NCI-H2081 (cell line): Measurements from ENCODE around the gene OR10T2.
"Not testable (repeated sequence)": the region's sequence is repeated elsewhere in the genome, so short reads cannot be mapped to it uniquely, and the experiment has no call there.

Source experiments
- DNase-seq, 2 experiments: peaks; one replicate each; lab custom pipeline; 2025; lab: John Stamatoyannopoulos, UW

The OR10T2 gene, protein sequence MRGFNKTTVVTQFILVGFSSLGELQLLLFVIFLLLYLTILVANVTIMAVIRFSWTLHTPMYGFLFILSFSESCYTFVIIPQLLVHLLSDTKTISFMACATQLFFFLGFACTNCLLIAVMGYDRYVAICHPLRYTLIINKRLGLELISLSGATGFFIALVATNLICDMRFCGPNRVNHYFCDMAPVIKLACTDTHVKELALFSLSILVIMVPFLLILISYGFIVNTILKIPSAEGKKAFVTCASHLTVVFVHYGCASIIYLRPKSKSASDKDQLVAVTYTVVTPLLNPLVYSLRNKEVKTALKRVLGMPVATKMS

GRCh38 chr1:158398818-158399514, at the start of gene OR10T2:
OR10T2 (minus strand) TSS chr1:158399466; CDS start chr1:158399466, 0 bp downstream.
- DNase-seq, result no peak

GRCh38 chr1:158445376-158445775, 46.1 kb upstream of the OR10T2 start:
- no peak for DNase-seq

GRCh38 chr1:158434741-158435140, 35.5 kb upstream of the OR10T2 start:
- no peak for DNase-seq

DNA sequence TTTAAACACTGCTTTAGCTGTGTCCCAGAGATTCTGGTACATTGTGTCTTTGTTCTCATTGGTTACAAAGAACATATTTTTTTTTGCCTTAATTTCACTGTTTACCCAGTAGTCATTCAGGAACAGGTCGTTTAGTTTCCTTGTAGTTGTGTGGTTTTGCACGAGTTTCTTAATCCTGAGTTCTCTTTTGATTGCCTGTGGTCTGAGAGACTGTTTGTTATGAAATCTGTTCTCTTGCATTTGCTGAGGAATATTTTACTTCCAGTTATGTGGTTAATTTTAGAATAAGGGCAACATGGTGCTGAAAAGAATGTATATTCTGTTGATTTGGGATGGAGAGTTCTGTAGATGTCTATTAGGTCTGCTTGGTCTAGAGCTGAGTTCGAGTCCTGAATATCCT, 30.9 kb upstream of the OR10T2 start:
- not testable (repeated sequence) for DNase-seq

DNA sequence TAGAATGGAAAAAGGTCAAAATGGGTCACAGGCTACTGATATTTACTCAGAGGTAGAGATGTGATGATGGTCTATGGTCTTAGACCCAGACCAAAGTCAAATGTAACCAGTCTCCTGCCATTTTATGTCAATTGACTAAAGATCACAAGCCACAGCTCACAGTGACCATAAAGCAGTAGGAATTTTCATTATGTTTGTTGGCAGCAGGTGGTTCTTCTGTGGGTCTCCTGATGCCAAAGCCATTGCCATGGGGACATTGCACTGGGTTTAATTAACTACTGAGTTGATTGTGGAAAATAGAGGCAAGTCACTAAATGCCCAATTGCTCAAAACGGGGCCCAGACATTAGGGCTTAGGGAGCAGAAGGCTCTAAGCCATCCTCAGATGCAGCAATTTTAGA, 26.9 kb upstream of the OR10T2 start, which contains the start of gene OR10K2:
Gene OR10K2, minus strand, starts transcription at position 101 of the 400 bp plus-strand sequence. CDS start 5,371 bp downstream, outside the sequence.
- DNase-seq, result no peak

DNA sequence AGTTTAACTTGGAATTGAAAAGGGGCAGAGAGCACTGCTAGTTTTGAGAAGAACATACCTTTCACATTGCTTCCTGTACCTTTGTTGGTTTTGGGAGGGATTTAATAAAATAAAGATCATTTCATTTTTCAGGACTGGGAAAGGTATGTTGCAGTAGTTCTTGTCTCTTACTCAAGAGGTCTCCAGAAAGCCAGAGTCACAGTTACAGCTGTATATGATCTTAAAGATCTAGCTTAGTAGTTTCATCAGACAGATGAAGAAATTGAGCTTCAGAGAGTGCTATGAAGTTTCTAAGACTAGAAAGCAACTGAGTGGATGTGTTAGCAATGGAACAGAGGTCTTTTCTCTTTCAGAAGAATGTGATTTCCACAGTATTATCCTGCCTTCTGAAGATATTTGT, 25.8 kb upstream of the OR10T2 start:
- no peak for DNase-seq

DNA sequence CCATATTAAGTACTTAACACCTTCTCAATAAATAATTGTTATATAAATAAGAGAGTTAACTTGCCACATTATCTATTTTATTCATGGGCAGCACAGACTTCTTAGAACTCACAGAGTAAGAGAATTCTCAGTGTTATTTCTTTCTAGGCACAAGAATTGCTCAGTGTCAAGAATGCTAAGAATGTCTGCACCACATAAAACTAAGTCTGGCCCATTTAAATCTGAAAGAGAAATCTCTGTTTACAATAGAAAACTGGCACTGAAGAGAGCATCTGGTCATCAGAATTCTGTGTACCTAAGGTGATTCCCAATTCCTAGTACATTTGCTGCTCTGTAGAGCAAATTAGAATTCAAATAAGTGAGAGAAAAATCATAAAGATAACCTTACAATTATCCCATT, 22.9 kb upstream of the OR10T2 start:
- DNase-seq, result no peak

GRCh38 chr1:158417586-158417985, 18.3 kb upstream of the OR10T2 start:
- DNase-seq, result no peak

DNA sequence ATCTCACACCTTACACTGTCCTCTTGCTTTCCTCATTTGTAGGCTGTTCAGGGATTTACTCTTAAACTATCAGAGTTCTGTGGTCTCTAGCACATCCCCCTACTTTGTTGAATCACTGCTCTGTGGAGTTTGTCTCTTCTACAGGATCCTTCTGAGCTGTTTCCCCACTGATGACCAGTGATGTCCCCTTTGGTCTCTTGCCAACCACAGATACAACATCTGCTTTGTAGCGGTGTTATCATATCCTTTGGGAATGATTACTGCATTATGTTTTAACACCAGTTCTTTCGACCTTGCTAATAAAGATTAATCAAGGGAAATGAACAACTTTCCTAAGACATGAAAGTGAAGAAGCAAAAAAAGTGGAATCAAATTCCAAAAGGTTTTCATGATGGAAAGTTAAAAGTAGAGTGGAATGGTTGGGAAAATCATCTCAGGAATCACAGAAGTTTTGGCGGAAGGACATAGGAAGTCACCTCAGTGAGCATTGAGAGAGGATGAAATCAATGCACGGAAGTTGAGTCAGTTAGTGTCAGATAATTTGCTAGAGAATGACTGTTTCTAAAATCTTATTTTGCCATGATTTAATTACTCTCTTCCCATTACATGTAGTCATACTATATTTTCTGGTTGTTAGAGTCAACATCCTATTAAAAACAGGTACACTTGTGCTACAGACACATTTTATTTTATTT, 15.5 kb upstream of the OR10T2 start:
- no peak for DNase-seq

DNA sequence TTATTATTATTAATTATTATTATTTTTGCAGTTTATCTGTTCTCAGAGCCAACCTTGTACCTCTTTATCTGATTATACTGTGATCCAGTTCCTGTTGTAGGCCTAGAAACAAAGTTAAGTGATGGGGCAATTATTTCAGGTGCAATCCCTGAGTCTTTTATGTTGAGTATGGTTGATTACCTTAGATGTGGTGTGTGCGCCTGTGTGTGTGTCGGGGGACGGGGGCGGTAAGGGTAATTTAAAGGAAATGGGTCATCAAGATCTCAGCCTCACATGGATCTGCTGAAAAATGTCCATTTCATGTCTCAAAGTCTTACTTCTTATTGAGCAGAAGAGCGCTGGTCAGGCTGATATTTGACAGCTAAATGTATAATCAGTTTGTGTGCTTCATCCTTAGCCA, 7.8 kb upstream of the OR10T2 start:
- DNase-seq, result no peak

DNA sequence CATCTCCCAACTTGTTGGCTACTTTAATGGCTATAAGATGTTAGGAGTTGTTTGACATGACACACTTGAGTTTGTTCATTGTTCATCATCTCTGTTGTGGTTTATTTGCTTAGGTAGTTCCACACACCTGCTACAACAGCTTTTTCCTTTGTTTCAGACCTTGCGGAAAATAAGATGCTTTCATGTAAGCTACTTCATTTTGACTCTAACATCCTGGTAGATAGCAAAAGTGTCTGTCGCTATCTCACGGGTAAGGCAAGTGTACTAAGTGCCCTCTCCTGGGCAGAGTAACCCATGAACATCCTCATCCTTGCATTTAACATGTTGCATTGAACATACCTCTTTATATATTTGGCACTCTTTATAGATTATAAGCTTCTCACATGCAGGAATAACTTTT, 1.6 kb upstream of the OR10T2 start:
- no peak for DNase-seq

DNA sequence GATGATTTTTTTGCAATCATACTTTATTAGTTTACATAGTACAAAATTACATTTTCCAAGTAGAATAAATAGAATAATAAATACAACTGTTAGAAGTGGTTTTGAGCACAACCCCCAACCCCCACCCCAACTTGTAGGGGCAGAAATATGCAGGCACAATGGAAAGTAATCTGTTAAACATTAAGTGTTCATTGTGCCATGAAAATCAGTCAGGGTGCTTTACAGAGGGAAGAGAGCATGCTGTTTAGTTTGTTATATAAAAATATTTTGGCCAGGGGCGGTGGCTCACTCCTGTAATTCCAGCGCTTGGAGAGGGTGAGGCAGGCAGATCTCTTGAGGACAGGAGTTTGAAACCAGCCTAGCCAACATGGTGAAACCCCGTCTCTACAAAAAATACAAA, 2.6 kb downstream of the OR10T2 start:
- no peak for DNase-seq

GRCh38 chr1:158393476-158393875, 5.8 kb downstream of the OR10T2 start:
- no peak for DNase-seq

DNA sequence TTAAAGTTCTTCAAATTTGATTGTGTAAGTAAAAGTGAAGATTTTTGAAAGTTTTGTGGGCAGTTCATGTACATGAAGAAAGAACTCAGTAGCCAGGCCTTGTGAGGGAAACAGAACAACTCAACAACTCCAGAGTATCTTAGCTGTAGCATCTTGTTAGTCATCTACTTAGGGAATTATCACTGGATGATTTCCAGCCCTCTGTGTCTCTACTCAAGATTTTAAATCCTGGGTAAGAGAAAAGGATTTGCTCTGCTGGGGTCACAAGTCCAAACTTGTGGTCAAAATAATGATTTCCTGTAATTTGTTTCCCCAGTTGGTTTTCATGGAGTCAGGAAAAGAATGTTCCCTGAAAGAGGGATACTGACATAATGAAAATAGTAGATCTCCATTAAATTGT, 8.2 kb downstream of the OR10T2 start:
- DNase-seq, result no peak

- no peak for DNase-seq
Observed at GRCh38 chr1:158390331-158390730, 8.9 kb downstream of the OR10T2 start.

- DNase-seq, result no peak
Observed at GRCh38 chr1:158374860-158375259, 24.4 kb downstream of the OR10T2 start.

GRCh38 chr1:158374101-158374500, 25.2 kb downstream of the OR10T2 start:
- not testable (repeated sequence) for DNase-seq

DNA sequence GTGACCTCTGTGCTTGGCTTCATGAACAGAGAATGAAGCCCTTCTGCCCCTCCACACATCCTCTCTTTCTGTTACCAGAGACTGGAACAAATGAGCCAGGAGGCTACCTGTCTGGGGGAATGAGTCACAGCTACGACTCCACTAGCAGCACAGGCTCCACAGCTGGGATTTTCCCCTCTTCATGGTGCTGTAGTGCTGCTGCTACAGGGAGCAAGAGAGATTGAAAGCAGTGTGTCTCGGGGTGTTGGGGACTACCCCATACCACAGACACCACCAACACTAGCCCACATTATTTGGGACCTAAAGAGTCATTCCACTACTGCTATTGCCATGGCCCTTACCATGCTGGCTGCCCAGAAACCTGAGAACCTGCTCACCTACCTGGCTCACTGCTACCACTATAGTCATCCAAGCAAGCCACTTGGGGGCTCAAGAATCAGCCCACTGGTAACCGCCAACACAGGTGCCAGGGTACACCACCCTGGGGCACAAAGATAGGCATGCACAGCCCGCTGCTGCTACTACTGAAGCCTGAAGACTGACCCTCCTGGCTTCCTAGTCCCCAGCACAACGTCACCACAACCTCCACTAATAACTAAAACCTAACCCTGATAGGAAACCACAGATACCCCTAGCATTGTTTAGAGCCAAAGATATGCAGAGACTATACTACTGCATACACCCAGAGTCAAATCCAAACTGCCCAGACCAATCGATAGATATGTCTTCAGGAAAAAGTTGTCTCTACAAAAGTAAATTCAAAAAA, 27.9 kb downstream of the OR10T2 start:
- no peak for DNase-seq

DNA sequence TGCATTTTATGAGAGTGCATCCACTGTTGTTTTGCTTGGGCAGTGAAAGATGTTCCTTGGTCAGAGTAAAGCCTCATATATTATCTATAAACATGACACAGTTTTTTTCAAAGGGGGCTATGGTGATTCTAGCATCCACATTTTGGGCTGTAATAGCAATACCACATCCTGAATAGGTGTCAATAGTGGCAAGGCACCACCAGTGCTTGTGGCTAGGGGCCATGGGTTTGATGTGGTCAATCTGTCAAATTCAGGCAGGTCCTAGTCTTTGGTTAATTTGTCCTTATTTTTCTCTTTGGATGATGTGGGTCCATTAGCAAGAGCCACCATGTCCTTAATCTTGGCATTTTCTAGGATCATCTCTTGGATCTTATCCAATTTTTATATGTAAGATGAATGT, 32.5 kb downstream of the OR10T2 start:
- DNase-seq, result no peak

DNA sequence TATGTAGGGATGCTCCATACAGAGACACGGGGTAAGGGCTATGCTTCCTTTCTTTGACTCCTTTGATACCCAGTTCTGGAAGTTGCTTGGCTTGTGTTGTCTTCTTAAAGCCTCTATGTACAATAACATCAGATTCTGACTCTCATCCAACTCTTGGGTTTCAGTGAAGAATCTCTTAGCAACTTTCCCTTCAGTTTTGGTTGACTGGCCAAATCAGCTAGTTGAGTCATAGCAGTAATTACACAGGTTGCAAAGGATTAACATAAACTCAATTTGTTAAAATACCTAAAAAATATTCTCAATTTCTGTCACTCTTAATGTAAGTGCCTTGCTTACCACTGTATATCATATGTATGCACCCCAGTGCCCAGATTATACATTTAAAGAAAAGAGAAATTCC, 36.3 kb downstream of the OR10T2 start:
- DNase-seq, result no peak

DNA sequence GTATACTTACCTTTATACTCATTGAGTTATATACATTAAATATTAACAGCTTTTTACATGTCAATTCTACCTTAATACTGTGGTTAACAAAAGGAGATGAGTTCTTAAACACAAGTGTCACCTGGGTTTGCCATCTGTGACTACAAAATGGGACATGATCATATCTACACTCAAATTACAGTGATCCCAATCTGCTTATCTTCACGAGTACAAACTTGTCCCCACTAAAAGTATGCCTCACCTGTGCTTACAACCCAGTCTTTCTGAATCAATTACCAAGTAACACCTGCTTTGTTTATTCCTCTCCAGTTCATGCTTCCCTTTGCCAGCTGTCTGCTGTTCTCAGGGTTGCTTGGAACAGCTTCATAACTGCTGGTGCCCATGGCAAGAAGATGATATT, 36.8 kb downstream of the OR10T2 start:
- no peak for DNase-seq

DNA sequence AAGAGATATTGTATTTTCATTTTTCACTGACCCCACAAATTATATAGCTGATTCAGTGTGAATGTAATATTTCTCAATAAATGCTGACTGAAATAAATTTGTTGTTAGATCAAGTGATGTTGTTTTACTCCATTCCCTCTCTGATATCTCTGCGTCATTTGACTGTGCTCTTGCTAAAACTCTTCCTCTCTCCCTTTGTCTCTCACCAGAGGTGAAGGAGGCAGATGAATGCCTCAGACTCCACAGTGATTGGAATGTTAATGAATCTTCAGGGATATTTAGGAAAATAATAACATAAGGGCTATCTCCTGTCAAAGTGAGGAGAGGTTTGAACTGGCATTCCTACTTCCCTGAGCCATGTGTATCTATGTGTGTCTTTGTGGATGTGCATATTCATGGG, 41.8 kb downstream of the OR10T2 start:
- no peak for DNase-seq
